Gastrocnemius medialis (tissue), 4 donors: ENCODE results near the gene GNAI1. TPM values are rescaled to one million over a fixed set of nuclear protein-coding genes. Genes with fewer than 3 reads are reported as not detected.

ENCODE experiments used
- ATAC-seq, 2 donors: fragments of 150-250 bp; one replicate each; pipeline ENCODE4 v1.9.1; 2016
- DNase-seq, 2 donors: peaks; one replicate each; pipeline ENCODE4 v3.0.0-alpha.2; 2019
- H3K27ac ChIP-seq, 4 donors: fragments of 200-600 bp; sonication (generic); 1 replicate in 1 of 4; 2 replicates in 3 of 4; pipeline ENCODE4 v1.5.1; 2016 to 2018; ENCODE audit warnings: mild to moderate bottlenecking in 2 of 4, moderate library complexity in 1 of 4
- H3K27me3 ChIP-seq, 3 donors: fragments of 200-600 bp; sonication (generic) in 2 of 3; 1 replicate in 1 of 3; 2 replicates in 2 of 3; pipeline versions ENCODE4 v1.5.1 to v1.6.0; 2016 to 2019; ENCODE audit warnings: mild to moderate bottlenecking in 1 of 3, moderate library complexity in 1 of 3
- H3K36me3 ChIP-seq, 2 donors: fragments of 200-600 bp; sonication (generic) in 1 of 2; one replicate each; pipeline ENCODE4 v1.5.1; 2017 to 2018
- H3K4me1 ChIP-seq, 2 donors: fragments of 200-600 bp; sonication (generic) in 1 of 2; one replicate each; pipeline ENCODE4 v1.5.1; 2016 to 2017; ENCODE audit warnings: mild to moderate bottlenecking in 2 of 2
- H3K4me3 ChIP-seq, 4 donors: fragments of 200-600 bp; sonication (generic) in 3 of 4; 1 replicate in 1 of 4; 2 replicates in 3 of 4; pipeline ENCODE4 v1.5.1; 2016 to 2019; ENCODE audit warnings: mild to moderate bottlenecking in 2 of 4
- H3K9me3 ChIP-seq, 3 donors: fragments of 200-600 bp; sonication (generic) in 2 of 3; 1 replicate in 1 of 3; 2 replicates in 2 of 3; pipeline ENCODE4 v1.5.1; 2016 to 2019
- POLR2A ChIP-seq, 2 donors: fragments of 450-650 bp; IDR thresholded peaks; one replicate each; pipeline ENCODE4 v1.6.1; 2017; ENCODE audit warnings: antibody characterized with exemption in 2 of 2, mild to moderate bottlenecking in 2 of 2, moderate library complexity in 2 of 2
- in situ Hi-C, 4 donors: fragments of 200-750 bp; cut with MboI; loops; one replicate each; pipeline versions ENCODE4 v1.15.0 to v1.8.0; 2017; ENCODE audit warnings: low sequenced_read_pairs in 4 of 4
- intact Hi-C: fragments of 100-400 bp; cut with DNase I; formaldehyde crosslinking; loops from one replicate; pipeline ENCODE4 v1.15.1; 2023; ENCODE audit warnings: low total_unique reads
- total RNA-seq, 4 donors: library from RNA; depleted of rRNA; stranded (reverse); fragments of >200 nt; gene quantifications; one replicate each; pipeline versions ENCODE4 v1.1.0 to v1.2.3, GENCODE V29; 2016
- TF ChIP-seq, protein P1 (sequence below), 5 experiments: fragments of 450-650 bp in 3 of 5; fragments of 200-600 bp in 2 of 5; sonication (generic) in 2 of 5; IDR thresholded peaks in 4 of 5; conservative IDR thresholded peaks in 1 of 5; 1 replicate in 4 of 5; 2 replicates in 1 of 5; pipeline ENCODE4 v1.5.1; 2016 to 2019; ENCODE audit warnings: antibody characterized with exemption in 5 of 5, mild to moderate bottlenecking in 3 of 5, moderate library complexity in 3 of 5

The GNAI1 gene
- total RNA-seq, 4 donors from 2014 or later = 6.5 to 13.0 (median 8.3) TPM

DNA sequence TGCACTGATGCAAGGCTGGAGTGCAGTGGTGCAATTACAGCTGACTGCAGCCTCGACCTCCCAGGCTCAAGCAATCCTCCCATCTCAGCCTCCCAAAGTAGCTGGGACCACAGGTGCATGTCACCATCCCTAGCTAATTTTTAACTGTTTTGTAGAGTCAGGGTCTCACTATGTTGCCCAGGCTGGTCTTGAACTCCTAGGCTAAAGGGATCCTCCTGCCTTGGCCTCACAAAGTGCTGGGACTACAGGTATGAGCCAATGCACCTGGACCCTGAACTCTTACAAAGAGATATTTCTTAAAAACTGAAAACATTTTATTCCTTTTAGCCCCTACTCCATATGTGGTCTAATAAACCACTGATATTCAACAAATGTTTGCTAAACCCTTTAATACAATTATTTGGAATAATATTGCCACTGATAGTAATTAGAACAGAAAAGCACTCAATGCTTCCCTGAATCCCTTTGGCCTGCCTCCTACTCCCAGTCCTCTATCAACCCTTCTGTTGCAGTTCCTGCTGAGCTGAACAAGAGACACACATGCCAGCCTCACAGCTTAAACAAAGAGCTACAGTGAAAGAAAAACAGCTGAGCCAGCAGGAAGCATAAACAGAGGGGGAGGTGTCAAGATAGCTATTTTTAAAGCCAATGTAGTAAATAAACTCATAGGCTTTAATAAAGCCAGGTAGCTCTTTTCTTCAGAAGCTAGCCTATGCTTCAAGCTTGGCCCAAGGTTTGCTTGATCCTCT, 7.0 kb upstream of the GNAI1 start:
- in situ Hi-C loops = no loop called here

GRCh38 chr7:80128918-80129317, 5.7 kb upstream of the GNAI1 start:
- no peak overlapping the region for H3K27ac ChIP-seq
- ATAC-seq = no peak
- no peaks in the 10 kb centered on the region for H3K9me3 ChIP-seq
- in situ Hi-C loops = no loop called here
- TF ChIP-seq, protein P1, sequence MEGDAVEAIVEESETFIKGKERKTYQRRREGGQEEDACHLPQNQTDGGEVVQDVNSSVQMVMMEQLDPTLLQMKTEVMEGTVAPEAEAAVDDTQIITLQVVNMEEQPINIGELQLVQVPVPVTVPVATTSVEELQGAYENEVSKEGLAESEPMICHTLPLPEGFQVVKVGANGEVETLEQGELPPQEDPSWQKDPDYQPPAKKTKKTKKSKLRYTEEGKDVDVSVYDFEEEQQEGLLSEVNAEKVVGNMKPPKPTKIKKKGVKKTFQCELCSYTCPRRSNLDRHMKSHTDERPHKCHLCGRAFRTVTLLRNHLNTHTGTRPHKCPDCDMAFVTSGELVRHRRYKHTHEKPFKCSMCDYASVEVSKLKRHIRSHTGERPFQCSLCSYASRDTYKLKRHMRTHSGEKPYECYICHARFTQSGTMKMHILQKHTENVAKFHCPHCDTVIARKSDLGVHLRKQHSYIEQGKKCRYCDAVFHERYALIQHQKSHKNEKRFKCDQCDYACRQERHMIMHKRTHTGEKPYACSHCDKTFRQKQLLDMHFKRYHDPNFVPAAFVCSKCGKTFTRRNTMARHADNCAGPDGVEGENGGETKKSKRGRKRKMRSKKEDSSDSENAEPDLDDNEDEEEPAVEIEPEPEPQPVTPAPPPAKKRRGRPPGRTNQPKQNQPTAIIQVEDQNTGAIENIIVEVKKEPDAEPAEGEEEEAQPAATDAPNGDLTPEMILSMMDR (IDR thresholded peaks at IDR 0.05 in 4 of 5, conservative IDR thresholded peaks at IDR 0.05 in 1 of 5) = no peak
- no peak for TF ChIP-seq POLR2A (IDR thresholded peaks at IDR 0.05)
- H3K4me3 ChIP-seq = no peak overlapping the region
- no peak for DNase-seq
- intact Hi-C loops = no loop called here
- peaks cover 2 to 5% of the 10 kb centered on the region in 2 donors for H3K4me1 ChIP-seq
- no peaks in the 10 kb centered on the region for H3K27me3 ChIP-seq
- no peaks in the 10 kb centered on the region for H3K36me3 ChIP-seq

More for the DNA sequence above, 7.0 kb upstream of the GNAI1 start:
- H3K27ac ChIP-seq = no peak overlapping the region
- H3K4me1 ChIP-seq = no peaks in the 10 kb centered on the region
- DNase-seq = no peak
- H3K4me3 ChIP-seq = no peak overlapping the region
- no peaks in the 10 kb centered on the region for H3K27me3 ChIP-seq
- no peak for TF ChIP-seq POLR2A (IDR thresholded peaks at IDR 0.05)
- TF ChIP-seq, protein P1 (IDR thresholded peaks at IDR 0.05 in 4 of 5, conservative IDR thresholded peaks at IDR 0.05 in 1 of 5) = no peak
- no peaks in the 10 kb centered on the region for H3K9me3 ChIP-seq
- intact Hi-C loops = no loop called here
- no peak for ATAC-seq
- no peaks in the 10 kb centered on the region for H3K36me3 ChIP-seq

DNA sequence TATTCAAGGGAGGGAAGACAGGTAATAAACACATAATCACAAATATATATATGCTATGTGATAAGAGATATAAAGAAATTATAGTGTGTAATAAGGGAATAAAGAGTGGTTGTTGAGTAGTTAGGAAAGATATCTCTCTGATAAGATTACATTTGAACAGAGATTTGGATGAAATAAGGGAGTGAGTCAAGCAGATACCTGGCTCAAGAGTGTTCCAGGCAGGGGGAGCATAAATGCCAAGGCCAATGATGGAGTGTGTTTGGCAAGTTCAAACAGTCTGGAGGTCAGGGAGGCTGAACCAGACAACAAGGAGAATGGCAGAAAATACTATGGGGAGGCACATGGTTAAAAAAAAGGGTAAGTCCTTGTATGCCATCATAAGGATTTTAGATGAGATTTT, 4.8 kb upstream of the GNAI1 start:
- intact Hi-C loops (loop anchor here (10.0 kb wide), 1 partner anchor 155 kb away; no protein-coding TSS in a partner anchor), in situ Hi-C loops (no loop called here)
- Histone ChIP-seq H3K4me3 (no peak overlapping the region), H3K27ac (no peak overlapping the region), H3K36me3 (no peaks in the 10 kb centered on the region), H3K4me1 (peaks cover 4 to 8% of the 10 kb centered on the region in 2 donors), H3K9me3 (no peaks in the 10 kb centered on the region), H3K27me3 (no peaks in the 10 kb centered on the region)
- TF ChIP-seq, protein P1 (IDR thresholded peaks at IDR 0.05 in 4 of 5, conservative IDR thresholded peaks at IDR 0.05 in 1 of 5) = no peak
- no peak for TF ChIP-seq POLR2A (IDR thresholded peaks at IDR 0.05)
- no peak for ATAC-seq
- DNase-seq = no peak

GRCh38 chr7:80131675-80132435, 2.8 kb upstream of the GNAI1 start:
- no peak overlapping the region for H3K27ac ChIP-seq
- no peak for ATAC-seq
- no peaks in the 10 kb centered on the region for H3K9me3 ChIP-seq
- H3K27me3 ChIP-seq = no peaks in the 10 kb centered on the region
- no peaks in the 10 kb centered on the region for H3K36me3 ChIP-seq
- intact Hi-C loops (loop anchor here (10.0 kb wide), 1 partner anchor 153 kb away; no protein-coding TSS in a partner anchor), in situ Hi-C loops (no loop called here)
- TF ChIP-seq POLR2A (IDR thresholded peaks at IDR 0.05) = no peak
- TF ChIP-seq, protein P1 (IDR thresholded peaks at IDR 0.05 in 4 of 5, conservative IDR thresholded peaks at IDR 0.05 in 1 of 5) = no peak
- DNase-seq = no peak
- peaks cover 9 to 19% of the 10 kb centered on the region in 2 donors for H3K4me1 ChIP-seq
- no peak overlapping the region for H3K4me3 ChIP-seq
